ENCODE data around the gene MAP6.
"Not testable (repeated sequence)": the region's sequence is repeated elsewhere in the genome, so short reads cannot be mapped to it uniquely, and the experiment has no call there.

MAP6 gene

DNA sequence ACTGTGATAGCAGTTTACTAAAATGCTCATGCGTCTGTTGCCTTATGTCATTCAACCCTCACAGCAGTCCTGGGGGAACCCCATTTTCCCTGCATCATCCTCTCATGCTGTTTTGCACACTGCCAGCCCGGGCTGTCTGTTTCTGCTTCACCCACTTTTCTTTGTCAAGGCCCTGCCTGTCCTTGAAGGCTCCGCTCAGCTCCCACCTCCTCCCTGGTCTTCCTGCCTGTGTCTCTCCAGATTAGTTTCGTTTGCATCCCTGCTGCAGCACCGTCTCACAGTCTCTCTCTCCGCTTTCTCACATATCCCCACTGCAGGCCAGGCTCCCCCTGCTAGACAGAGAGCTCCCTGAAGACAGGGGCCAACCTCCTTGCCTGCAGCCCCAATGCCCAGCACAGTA, 76.9 kb downstream of the MAP6 start:
- TF ChIP-seq, protein P1, sequence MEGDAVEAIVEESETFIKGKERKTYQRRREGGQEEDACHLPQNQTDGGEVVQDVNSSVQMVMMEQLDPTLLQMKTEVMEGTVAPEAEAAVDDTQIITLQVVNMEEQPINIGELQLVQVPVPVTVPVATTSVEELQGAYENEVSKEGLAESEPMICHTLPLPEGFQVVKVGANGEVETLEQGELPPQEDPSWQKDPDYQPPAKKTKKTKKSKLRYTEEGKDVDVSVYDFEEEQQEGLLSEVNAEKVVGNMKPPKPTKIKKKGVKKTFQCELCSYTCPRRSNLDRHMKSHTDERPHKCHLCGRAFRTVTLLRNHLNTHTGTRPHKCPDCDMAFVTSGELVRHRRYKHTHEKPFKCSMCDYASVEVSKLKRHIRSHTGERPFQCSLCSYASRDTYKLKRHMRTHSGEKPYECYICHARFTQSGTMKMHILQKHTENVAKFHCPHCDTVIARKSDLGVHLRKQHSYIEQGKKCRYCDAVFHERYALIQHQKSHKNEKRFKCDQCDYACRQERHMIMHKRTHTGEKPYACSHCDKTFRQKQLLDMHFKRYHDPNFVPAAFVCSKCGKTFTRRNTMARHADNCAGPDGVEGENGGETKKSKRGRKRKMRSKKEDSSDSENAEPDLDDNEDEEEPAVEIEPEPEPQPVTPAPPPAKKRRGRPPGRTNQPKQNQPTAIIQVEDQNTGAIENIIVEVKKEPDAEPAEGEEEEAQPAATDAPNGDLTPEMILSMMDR (IDR thresholded peaks at IDR 0.05; ENCODE audit: low read depth, low read length, missing control alignments) = no peak
- no peak for DNase-seq (ENCODE audit: extremely low read depth, low read depth)
- H3K4me3 ChIP-seq (replicated peaks; ENCODE audit: low read depth, low read length) = no peak overlapping the region

DNA sequence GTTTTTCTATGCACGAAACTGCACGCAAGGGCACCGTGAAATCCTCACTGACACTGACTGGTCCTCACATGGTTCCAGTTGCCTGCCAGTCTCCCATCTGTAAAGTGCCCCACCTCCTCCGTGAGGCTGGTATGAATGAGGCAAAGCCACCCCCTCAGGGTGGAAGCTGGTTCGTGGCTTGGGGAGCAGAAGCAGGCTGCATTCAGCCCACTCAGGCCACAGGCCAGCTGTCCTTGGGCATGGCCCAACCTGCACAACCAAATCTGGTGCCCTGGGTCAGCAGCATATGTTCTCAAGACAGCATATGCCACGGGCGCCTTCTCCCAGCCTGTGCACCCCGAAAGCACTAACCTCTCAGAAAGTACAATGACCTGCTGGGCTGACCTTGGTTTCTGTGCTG, 77.5 kb downstream of the MAP6 start:
- DNase-seq (ENCODE audit: extremely low read depth, low read depth) = no peak
- TF ChIP-seq, protein P1 (IDR thresholded peaks at IDR 0.05; ENCODE audit: low read depth, low read length, missing control alignments) = no peak

DNA sequence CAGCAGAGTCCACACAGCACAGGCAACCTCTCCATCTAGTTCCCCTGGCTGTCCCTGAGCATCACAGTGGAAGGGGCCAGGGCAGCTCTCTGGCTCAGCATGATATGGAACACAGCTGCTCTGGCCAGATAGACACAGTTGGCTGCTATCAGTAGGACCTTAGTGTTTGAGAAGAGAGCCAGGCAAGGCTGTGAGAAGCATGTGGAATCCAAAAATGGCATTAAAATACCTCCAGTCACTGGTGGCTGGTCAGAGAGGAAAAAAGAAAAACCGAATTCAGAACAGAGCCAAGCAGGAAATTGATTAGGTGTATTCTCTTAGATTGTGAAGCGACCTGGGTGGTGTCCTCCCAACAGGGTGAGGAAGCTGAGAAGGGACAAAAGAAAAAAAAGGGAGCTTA, 78.9 kb downstream of the MAP6 start:
- TF ChIP-seq, protein P1 (IDR thresholded peaks at IDR 0.05; ENCODE audit: low read depth, low read length, missing control alignments) = no peak
- DNase-seq (ENCODE audit: extremely low read depth, low read depth) = no peak
- H3K4me3 ChIP-seq (replicated peaks; ENCODE audit: low read depth, low read length) = no peak overlapping the region

More for the DNA sequence above, 77.5 kb downstream of the MAP6 start:
- no peak overlapping the region for H3K4me3 ChIP-seq (replicated peaks; ENCODE audit: low read depth, low read length)

DNA sequence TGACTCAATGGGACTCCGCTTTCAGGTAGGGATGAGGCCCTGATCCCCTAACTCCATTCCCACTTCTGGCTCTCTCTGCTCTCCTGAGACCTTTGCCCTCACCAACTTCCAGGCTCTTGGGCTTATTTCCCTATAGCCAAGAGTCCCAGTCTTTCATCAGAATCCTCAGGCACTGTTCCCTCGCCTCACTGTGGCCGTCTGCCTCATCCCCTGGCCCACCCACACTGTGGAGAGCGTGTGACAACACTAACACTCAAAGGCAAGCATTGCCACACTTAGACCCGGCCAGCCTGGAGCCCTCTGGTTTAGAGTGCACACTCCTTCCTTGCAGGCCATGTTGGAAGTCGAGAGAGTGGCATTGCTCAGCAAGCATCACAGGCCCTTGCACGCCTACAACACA, 79.8 kb downstream of the MAP6 start:
- no peak for DNase-seq (ENCODE audit: extremely low read depth, low read depth)
- TF ChIP-seq, protein P1 (IDR thresholded peaks at IDR 0.05; ENCODE audit: low read depth, low read length, missing control alignments) = no peak
- H3K4me3 ChIP-seq (replicated peaks; ENCODE audit: low read depth, low read length) = no peak overlapping the region

DNA sequence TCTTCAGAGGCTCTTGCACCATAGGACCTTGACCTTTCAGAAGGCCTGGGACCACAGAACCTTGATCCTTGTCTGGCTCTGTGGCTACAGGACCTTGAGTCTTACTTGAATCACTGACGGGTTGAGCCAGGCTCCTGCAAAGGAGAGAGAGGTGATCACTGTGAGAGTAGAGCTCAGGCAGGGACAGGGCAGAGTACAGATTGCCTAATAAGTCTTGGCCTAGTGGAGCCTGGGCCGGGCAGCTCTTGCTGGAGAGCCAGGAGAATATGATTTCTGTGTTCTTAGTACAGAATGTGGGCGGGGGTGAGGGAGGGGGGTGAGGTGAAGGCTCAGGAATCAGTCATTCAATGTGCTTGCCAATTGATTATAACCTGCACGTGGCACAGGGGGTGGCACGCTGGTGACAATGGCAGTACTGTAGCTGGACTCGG, 80.8 kb downstream of the MAP6 start:
- H3K4me3 ChIP-seq (replicated peaks; ENCODE audit: low read depth, low read length) = no peak overlapping the region
- TF ChIP-seq, protein P1 (IDR thresholded peaks at IDR 0.05; ENCODE audit: low read depth, low read length, missing control alignments) = no peak
- no peak for DNase-seq (ENCODE audit: extremely low read depth, low read depth)

DNA sequence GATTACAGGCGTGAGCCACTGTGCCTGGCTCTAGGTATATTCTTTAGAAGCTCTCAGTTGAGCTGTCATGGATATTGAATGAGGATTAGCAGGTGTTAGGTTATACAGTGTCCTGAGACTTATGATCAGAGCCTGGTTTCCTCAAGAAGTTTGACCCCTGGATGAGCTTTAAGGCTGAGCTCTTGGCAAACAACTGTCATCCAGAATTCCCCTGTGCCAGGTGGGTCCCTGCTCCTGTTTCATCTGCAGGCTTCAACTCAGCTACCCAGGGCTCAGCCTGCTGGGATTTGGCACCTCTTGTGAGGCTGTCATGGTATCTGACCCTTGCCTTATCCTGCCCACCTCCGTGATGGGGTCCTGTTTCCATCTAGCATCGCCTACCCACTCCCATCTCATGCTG, 82.4 kb downstream of the MAP6 start:
- DNase-seq (ENCODE audit: extremely low read depth, low read depth) = no peak
- no peak overlapping the region for H3K4me3 ChIP-seq (replicated peaks; ENCODE audit: low read depth, low read length)
- TF ChIP-seq, protein P1 (IDR thresholded peaks at IDR 0.05; ENCODE audit: low read depth, low read length, missing control alignments) = no peak

DNA sequence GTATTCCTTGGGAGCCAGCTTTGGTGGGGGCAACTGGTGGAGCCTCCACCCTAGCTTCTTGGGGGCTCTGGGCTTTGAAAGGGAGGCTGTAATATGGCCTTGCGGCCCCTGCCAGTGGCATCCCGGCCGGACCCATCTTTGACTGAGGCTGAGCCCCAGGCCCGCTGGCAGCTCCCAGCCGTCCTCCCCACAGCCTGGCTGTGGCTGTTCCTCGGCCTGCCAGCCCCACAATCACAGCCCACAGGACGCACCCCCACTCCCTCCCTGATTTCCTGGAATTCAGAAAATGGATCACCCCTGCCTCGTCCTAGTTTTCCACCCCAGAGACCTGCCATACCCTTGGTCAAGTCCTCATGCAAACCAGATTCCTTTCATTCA, 83.6 kb downstream of the MAP6 start:
- no peak overlapping the region for H3K4me3 ChIP-seq (replicated peaks; ENCODE audit: low read depth, low read length)
- TF ChIP-seq, protein P1 (IDR thresholded peaks at IDR 0.05; ENCODE audit: low read depth, low read length, missing control alignments) = no peak
- no peak for DNase-seq (ENCODE audit: extremely low read depth, low read depth)

DNA sequence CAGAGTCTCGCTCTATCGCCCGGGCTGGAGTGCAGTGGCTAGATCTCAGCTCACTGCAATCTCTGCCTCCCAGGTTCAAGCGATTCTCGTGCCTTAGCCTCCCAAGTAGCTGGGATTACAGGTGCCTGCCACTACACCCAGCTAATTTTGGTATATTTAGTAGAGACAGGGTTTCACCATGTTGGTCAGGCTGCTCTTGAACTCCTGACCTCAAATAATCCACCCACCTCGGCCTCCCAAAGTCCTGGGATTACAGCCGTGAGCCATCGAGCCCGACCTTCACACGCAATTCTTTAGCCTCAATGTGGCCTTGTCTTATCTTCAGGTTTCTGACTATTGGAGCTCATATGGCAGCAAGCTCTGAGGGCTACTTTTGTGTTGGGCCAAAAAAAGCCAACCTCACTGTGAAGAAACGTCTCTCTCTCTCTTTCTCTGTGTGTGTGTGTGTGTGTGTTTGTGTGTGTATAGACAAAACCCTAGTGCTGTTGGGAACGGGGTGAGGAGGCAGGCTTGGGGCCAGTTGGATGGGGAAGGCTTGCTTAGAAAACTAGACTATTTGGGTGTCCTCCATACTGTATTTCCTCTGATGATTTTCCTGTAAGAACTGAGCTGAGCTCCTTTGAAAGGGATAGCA, 84.1 kb downstream of the MAP6 start:
- not testable (repeated sequence) for DNase-seq (ENCODE audit: extremely low read depth, low read depth); H3K4me3 ChIP-seq (replicated peaks; ENCODE audit: low read depth, low read length)
